ENCODE measurements around the gene AUNIP.

GRCh38 chr1:25815208-25816111, 43.8 kb downstream of the AUNIP start:
- TF ChIP-seq EZH2 (IDR thresholded peaks at IDR 0.05; ENCODE audit: low read length, unreplicated experiment) (no peak), CTCF (conservative IDR thresholded peaks at IDR 0.05; ENCODE audit: low read depth, low read length) (no peak), EZH2phosphoT487 (IDR thresholded peaks at IDR 0.05; ENCODE audit: borderline replicate concordance, low read length) (no peak)
